HepG2 (cell line): ENCODE measurements around the gene EFCAB11. TPM values are rescaled to one million over a fixed set of nuclear protein-coding genes. Genes with fewer than 3 reads are reported as not detected.

Experiments used
- CBX5 ChIP-seq: sonication (generic); formaldehyde crosslinking; IDR thresholded peaks from 2 replicates; pipeline ENCODE4 v1.4.0; 2020; ENCODE audit warnings: missing genetic modification reagents, borderline replicate concordance
- GFI1 ChIP-seq: sonication (generic); formaldehyde crosslinking; IDR thresholded peaks from 2 replicates; pipeline ENCODE4 v1.5.0; 2020; ENCODE audit warnings: missing genetic modification reagents, mild to moderate bottlenecking, borderline replicate concordance
- GPN1 ChIP-seq: sonication (generic); formaldehyde crosslinking; IDR thresholded peaks from 2 replicates; pipeline ENCODE4 v1.5.1; 2020; ENCODE audit warnings: missing genetic modification reagents, borderline replicate concordance
- HDAC6 ChIP-seq: fragments of 200-600 bp; sonication (generic); IDR thresholded peaks from 2 replicates; pipeline ENCODE4 v1.7.0; 2017; ENCODE audit warnings: mild to moderate bottlenecking, antibody characterized with exemption, low read length, low read depth
- KDM5B ChIP-seq: sonication (generic); formaldehyde crosslinking; IDR thresholded peaks from 2 replicates; pipeline ENCODE4 v1.4.0; 2020; ENCODE audit warnings: missing genetic modification reagents, mild to moderate bottlenecking, borderline replicate concordance
- NKX3-1 ChIP-seq: sonication (generic); formaldehyde crosslinking; IDR thresholded peaks from 2 replicates; pipeline ENCODE4 v1.5.0; 2020; ENCODE audit warnings: missing genetic modification reagents
- PTBP1 ChIP-seq: fragments of 200-400 bp; formaldehyde crosslinking; IDR thresholded peaks from 2 replicates; pipeline ENCODE4 v1.6.1; 2018; ENCODE audit warnings: low read length, low read depth; ENCODE audit not compliant: poor library complexity, severe bottlenecking
- SRY ChIP-seq: sonication (generic); formaldehyde crosslinking; IDR thresholded peaks from 2 replicates; pipeline ENCODE4 v1.8.0; 2022; ENCODE audit warnings: mild to moderate bottlenecking, missing genetic modification reagents
- ZBTB7B ChIP-seq: sonication (generic); formaldehyde crosslinking; IDR thresholded peaks from 2 replicates; pipeline ENCODE4 v1.4.0; 2020; ENCODE audit warnings: missing genetic modification reagents
- ZNF350 ChIP-seq: sonication (generic); formaldehyde crosslinking; IDR thresholded peaks from 2 replicates; pipeline ENCODE4 v1.4.0; 2020; ENCODE audit warnings: mild to moderate bottlenecking, low read depth, missing genetic modification reagents, borderline replicate concordance
- ZNF605 ChIP-seq: sonication (generic); formaldehyde crosslinking; IDR thresholded peaks from 2 replicates; pipeline ENCODE4 v1.8.0; 2022; ENCODE audit warnings: mild to moderate bottlenecking, missing genetic modification reagents
- ZNF614 ChIP-seq: IDR thresholded peaks from 2 replicates; pipeline ENCODE4 v1.6.1; 2018; ENCODE audit warnings: missing biosample characterization, missing genetic modification reagents, inconsistent platforms, borderline replicate concordance
- ZNF615 ChIP-seq: sonication (generic); formaldehyde crosslinking; IDR thresholded peaks from 2 replicates; pipeline ENCODE4 v1.5.0; 2020; ENCODE audit warnings: mild to moderate bottlenecking, missing genetic modification reagents, borderline replicate concordance
- ZNF672 ChIP-seq: sonication (generic); formaldehyde crosslinking; IDR thresholded peaks from 2 replicates; pipeline ENCODE4 v1.8.1; 2022; ENCODE audit warnings: missing genetic modification reagents
- ZNF749 ChIP-seq: sonication (generic); formaldehyde crosslinking; IDR thresholded peaks from 2 replicates; pipeline ENCODE4 v1.8.0; 2022; ENCODE audit warnings: mild to moderate bottlenecking, missing genetic modification reagents, moderate library complexity, borderline replicate concordance
- ZNF75D ChIP-seq: sonication (generic); formaldehyde crosslinking; IDR thresholded peaks from 2 replicates; pipeline ENCODE4 v1.8.1; 2023; ENCODE audit warnings: missing genetic modification reagents, mild to moderate bottlenecking, borderline replicate concordance
- ZNF772 ChIP-seq: sonication (generic); formaldehyde crosslinking; IDR thresholded peaks from 2 replicates; pipeline ENCODE4 v1.5.0; 2020; ENCODE audit warnings: mild to moderate bottlenecking, missing genetic modification reagents
- ZNF790 ChIP-seq: sonication (generic); formaldehyde crosslinking; IDR thresholded peaks from 2 replicates; pipeline ENCODE4 v1.8.0; 2022; ENCODE audit warnings: missing genetic modification reagents, mild to moderate bottlenecking, borderline replicate concordance
- ZNF841 ChIP-seq: sonication (generic); formaldehyde crosslinking; IDR thresholded peaks from 2 replicates; pipeline ENCODE4 v1.8.1; 2023; ENCODE audit warnings: missing genetic modification reagents, borderline replicate concordance
- ZSCAN29 ChIP-seq: sonication (generic); formaldehyde crosslinking; conservative IDR thresholded peaks from 2 replicates; pipeline ENCODE4 v1.4.0; 2020; ENCODE audit warnings: mild to moderate bottlenecking, missing genetic modification reagents
- ZSCAN9 ChIP-seq: IDR thresholded peaks from 2 replicates; pipeline ENCODE4 v1.6.1; 2016; ENCODE audit warnings: borderline replicate concordance
- polyA plus RNA-seq, 8 experiments: library from polyadenylated mRNA; depleted of rRNA in 3 of 8; stranded (reverse) in 7 of 8; unstranded in 1 of 8; fragments of >200 nt; fragmentation: Illumina TruSeq in 4 of 8; extraction: Trizol in 4 of 8; gene quantifications; 2 replicates each; pipeline versions ENCODE4 v1.2.1 to v1.2.3, GENCODE V29; 2011 to 2016; ENCODE audit warnings: low read depth in 4 of 8, missing spikeins in 1 of 8, mixed read lengths in 1 of 8; ENCODE audit not compliant: insufficient read depth in 1 of 8
- total RNA-seq, 5 experiments: library from RNA; depleted of rRNA; stranded (reverse); fragments of >200 nt; fragmentation: Illumina TruSeq; extraction: Trizol; gene quantifications; 2 replicates each; pipeline ENCODE4 v1.2.3, GENCODE V29; 2016; ENCODE audit warnings: low read depth in 1 of 5
- TF ChIP-seq, protein P1 (sequence below): sonication (generic); formaldehyde crosslinking; IDR thresholded peaks from 2 replicates; pipeline ENCODE4 v1.5.1; 2020; ENCODE audit warnings: missing genetic modification reagents, mild to moderate bottlenecking, borderline replicate concordance
- TF ChIP-seq, protein P2 (sequence below): IDR thresholded peaks from 2 replicates; pipeline ENCODE4 v1.6.1; 2012; ENCODE audit warnings: low read depth, low read length, improper control_type of control experiment

EFCAB11 gene
- total and polyA plus RNA-seq, 2 of the 13 experiments (the other 11 are each of a cell fraction or from before 2014, with no cell fraction given), result 8.2 to 31.5 TPM

DNA sequence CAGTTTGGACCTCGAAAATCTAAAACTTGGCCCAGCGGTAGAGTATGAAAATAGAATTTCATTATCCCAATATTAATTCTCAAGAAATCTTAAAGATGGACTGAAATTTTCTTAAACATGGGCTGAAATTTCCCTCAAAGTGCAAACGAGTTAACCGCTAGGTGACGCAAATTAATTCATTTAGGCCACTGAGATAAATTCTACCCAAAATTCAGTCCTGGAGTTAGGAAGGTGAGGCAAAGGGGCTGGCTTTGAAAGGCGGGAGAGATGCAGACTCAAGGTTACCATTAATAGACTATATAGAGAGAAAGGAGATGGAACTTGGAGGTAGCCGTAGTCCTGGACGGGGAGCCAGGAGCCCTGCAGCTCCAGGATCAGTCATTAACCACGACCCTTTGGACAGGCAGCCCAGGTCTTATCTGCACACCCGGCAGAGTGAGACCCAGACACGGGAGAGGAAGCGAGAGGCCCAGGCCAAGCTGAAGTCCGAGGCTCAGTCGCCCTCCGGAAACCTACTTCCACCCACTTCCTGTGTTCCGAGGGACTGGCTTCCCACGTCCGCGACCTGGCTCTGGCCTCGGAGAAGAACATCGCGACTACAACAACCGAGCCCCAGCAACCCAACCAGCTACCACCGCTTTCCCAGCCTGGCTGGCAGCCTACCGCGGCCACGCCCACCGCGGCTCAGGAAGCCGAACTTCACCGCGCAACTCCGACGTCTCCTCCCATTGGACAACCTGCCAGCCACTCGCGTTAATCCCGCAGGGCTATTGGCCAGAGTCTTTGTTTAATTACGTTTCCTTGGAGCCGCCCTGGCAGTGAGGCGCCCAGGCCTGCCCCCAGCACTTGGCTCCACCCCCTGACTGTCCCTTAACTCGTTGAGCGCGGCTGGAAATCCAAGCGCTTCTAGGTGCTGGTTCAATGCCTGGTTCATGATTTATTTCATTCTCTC lies at the start of gene EFCAB11 (continued):
- TF ChIP-seq KDM5B (CRISPR knock-in tag), result peak; percentile 73; the same call in 1 of the 2 replicates
- TF ChIP-seq, protein P1, sequence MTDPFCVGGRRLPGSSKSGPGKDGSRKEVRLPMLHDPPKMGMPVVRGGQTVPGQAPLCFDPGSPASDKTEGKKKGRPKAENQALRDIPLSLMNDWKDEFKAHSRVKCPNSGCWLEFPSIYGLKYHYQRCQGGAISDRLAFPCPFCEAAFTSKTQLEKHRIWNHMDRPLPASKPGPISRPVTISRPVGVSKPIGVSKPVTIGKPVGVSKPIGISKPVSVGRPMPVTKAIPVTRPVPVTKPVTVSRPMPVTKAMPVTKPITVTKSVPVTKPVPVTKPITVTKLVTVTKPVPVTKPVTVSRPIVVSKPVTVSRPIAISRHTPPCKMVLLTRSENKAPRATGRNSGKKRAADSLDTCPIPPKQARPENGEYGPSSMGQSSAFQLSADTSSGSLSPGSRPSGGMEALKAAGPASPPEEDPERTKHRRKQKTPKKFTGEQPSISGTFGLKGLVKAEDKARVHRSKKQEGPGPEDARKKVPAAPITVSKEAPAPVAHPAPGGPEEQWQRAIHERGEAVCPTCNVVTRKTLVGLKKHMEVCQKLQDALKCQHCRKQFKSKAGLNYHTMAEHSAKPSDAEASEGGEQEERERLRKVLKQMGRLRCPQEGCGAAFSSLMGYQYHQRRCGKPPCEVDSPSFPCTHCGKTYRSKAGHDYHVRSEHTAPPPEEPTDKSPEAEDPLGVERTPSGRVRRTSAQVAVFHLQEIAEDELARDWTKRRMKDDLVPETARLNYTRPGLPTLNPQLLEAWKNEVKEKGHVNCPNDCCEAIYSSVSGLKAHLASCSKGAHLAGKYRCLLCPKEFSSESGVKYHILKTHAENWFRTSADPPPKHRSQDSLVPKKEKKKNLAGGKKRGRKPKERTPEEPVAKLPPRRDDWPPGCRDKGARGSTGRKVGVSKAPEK, result no peak
- no peak for TF ChIP-seq GFI1 (CRISPR knock-in tag)
- no peak for TF ChIP-seq ZNF75D (CRISPR knock-in tag)
- peak; percentile 10; the same call in 1 of the 2 replicates for TF ChIP-seq ZSCAN9
- TF ChIP-seq ZNF350 (CRISPR knock-in tag), result peak; percentile 66; the same call in 1 of the 2 replicates
- TF ChIP-seq ZNF614 (CRISPR knock-in tag), result no peak
- TF ChIP-seq ZNF749 (CRISPR knock-in tag), result no peak
- TF ChIP-seq ZSCAN29, result no peak
- TF ChIP-seq ZNF841 (CRISPR knock-in tag), result no peak
- TF ChIP-seq CBX5 (CRISPR knock-in tag), result no peak
- peak; percentile 72; the same call in 1 of the 2 replicates for TF ChIP-seq ZNF605 (CRISPR knock-in tag)
- no peak for TF ChIP-seq NKX3-1 (CRISPR knock-in tag)
- no peak for TF ChIP-seq ZNF615 (CRISPR knock-in tag)
- TF ChIP-seq PTBP1, result peak; percentile 86
- no peak for TF ChIP-seq ZNF772
- TF ChIP-seq ZBTB7B (CRISPR knock-in tag), result peak; percentile 29; the same call in 1 of the 2 replicates
- peak; percentile 76; the same call in 1 of the 2 replicates for TF ChIP-seq SRY (CRISPR knock-in tag)
- TF ChIP-seq, protein P2, sequence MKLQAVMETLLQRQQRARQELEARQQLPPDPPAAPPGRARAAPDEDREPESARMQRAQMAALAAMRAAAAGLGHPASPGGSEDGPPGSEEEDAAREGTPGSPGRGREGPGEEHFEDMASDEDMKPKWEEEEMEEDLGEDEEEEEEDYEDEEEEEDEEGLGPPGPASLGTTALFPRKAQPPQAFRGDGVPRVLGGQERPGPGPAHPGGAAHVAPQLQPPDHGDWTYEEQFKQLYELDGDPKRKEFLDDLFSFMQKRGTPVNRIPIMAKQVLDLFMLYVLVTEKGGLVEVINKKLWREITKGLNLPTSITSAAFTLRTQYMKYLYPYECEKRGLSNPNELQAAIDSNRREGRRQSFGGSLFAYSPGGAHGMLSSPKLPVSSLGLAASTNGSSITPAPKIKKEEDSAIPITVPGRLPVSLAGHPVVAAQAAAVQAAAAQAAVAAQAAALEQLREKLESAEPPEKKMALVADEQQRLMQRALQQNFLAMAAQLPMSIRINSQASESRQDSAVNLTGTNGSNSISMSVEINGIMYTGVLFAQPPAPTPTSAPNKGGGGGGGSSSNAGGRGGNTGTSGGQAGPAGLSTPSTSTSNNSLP, result 0 out of 2 replicates have a peak, but pooled peaks have one; percentile 15
- TF ChIP-seq HDAC6, result no peak
- TF ChIP-seq GPN1, result no peak
- TF ChIP-seq ZNF672 (CRISPR knock-in tag), result no peak
- no peak for TF ChIP-seq ZNF790 (CRISPR knock-in tag)
